Measurements from ENCODE around the gene DYRK4.

DYRK4 gene

DNA sequence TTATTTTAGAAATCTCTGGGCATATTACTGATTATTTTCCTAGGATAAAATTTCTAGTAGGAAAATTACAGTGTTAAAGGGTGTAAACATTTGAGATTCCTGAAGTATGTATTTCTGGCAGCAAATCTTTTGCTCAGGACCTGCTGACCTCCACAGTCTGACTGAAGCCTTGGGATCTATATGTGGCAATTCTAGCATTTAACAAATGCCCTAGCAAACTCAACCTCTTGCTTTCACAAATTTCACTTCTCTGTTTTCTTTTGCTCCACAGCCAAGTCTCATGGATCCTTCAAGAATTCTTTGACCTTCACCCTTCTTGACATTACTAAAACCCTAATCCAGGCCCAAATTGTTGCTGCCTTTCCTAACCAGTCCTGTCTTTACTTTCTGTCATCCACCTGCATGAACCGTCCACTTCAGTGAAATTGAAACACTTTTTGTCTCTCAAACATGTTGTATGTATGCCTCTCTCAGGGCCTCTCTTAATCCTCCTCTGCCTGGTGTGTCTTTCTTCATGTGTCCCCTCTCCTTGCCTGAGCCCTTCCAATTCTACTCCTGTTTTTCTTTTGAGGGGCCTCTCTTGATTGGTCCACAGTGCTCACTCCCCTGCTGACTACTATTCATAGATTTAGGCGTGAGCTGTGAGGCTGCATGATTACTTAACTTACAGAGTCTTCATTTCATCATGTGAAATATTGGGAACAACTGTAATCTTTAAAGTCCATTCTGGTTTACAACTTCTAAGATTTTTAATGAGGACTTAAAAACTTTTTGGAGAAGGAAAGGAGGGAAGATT lies 5.1 kb upstream of the DYRK4 start:
- Histone ChIP-seq H4K91ac (ENCODE audit: low read depth, low read length) (no peak overlapping the region), H2BK120ac (ENCODE audit: insufficient read depth, low read length, poor library complexity) (no peak overlapping the region), H4K12ac (ENCODE audit: low read depth, low read length) (no peak overlapping the region), H3K14ac (ENCODE audit: low read length) (no peak overlapping the region), H2BK5ac (ENCODE audit: low read depth, low read length, poor library complexity) (no peak overlapping the region), H3K4me2 (ENCODE audit: low read length) (no peak overlapping the region), H3K27me3 (ENCODE audit: insufficient read depth, low read length) (no peaks in the 10 kb centered on the region), H3K36me3 (ENCODE audit: control insufficient read depth in 1 of 2, insufficient read depth in 2 of 2, low read length in 2 of 2) (peaks cover 2 to 11% of the 10 kb centered on the region in 2 experiments), H2AFZ (ENCODE audit: insufficient read depth, low read length, poor library complexity) (no peak overlapping the region), H3K9ac (ENCODE audit: low read length) (no peak overlapping the region), H3K18ac (ENCODE audit: low read length) (no peak overlapping the region), H3K23ac (ENCODE audit: low read length) (no peak overlapping the region), H2AK5ac (ENCODE audit: low read length) (no peak overlapping the region), H2BK12ac (ENCODE audit: low read length) (no peak overlapping the region), H3K79me1 (ENCODE audit: low read length) (no peaks in the 10 kb centered on the region), H4K8ac (ENCODE audit: low read depth, low read length) (no peak overlapping the region), H3K27ac (ENCODE audit: low read depth, low read length) (no peak overlapping the region), H3K4ac (ENCODE audit: low read depth, low read length) (no peak overlapping the region), H3K79me2 (ENCODE audit: control insufficient read depth, insufficient read depth, low read length, poor library complexity) (no peaks in the 10 kb centered on the region), H3K4me3 (ENCODE audit: low read depth, low read length) (no peak overlapping the region), H3K9me3 (ENCODE audit: insufficient read depth, low read depth, low read length) (no peaks in the 10 kb centered on the region), H3K4me1 (ENCODE audit: control insufficient read depth in 1 of 2, insufficient read depth in 2 of 2, low read length in 2 of 2) (peaks cover 0 to 3% of the 10 kb centered on the region in 2 experiments)
- peak in 1 of 2 donors; percentile 6 for DNase-seq
- no CpG with 5 or more reads among the region's 2 CpGs for WGBS (ENCODE audit: extremely low coverage, insufficient coverage, insufficient read length)

GRCh38 chr12:4557586-4557985 lies 4.4 kb upstream of the DYRK4 start:
- Histone ChIP-seq H3K36me3 (ENCODE audit: control insufficient read depth in 1 of 2, insufficient read depth in 2 of 2, low read length in 2 of 2) (peaks cover 2 to 10% of the 10 kb centered on the region in 2 experiments), H2BK120ac (ENCODE audit: insufficient read depth, low read length, poor library complexity) (no peak overlapping the region), H2AK5ac (ENCODE audit: low read length) (no peak overlapping the region), H3K18ac (ENCODE audit: low read length) (no peak overlapping the region), H4K91ac (ENCODE audit: low read depth, low read length) (no peak overlapping the region), H3K14ac (ENCODE audit: low read length) (no peak overlapping the region), H4K12ac (ENCODE audit: low read depth, low read length) (no peak overlapping the region), H3K79me2 (ENCODE audit: control insufficient read depth, insufficient read depth, low read length, poor library complexity) (no peaks in the 10 kb centered on the region), H3K9me3 (ENCODE audit: insufficient read depth, low read depth, low read length) (no peaks in the 10 kb centered on the region), H3K27me3 (ENCODE audit: insufficient read depth, low read length) (no peaks in the 10 kb centered on the region), H3K4me2 (ENCODE audit: low read length) (no peak overlapping the region), H3K4me3 (ENCODE audit: low read depth, low read length) (no peak overlapping the region), H4K8ac (ENCODE audit: low read depth, low read length) (no peak overlapping the region), H3K4ac (ENCODE audit: low read depth, low read length) (no peak overlapping the region), H3K23ac (ENCODE audit: low read length) (no peak overlapping the region), H2AFZ (ENCODE audit: insufficient read depth, low read length, poor library complexity) (no peak overlapping the region), H2BK5ac (ENCODE audit: low read depth, low read length, poor library complexity) (no peak overlapping the region), H3K4me1 (ENCODE audit: control insufficient read depth in 1 of 2, insufficient read depth in 2 of 2, low read length in 2 of 2) (peaks cover 0 to 4% of the 10 kb centered on the region in 2 experiments), H3K9ac (ENCODE audit: low read length) (no peak overlapping the region), H2BK12ac (ENCODE audit: low read length) (no peak overlapping the region), H3K79me1 (ENCODE audit: low read length) (no peaks in the 10 kb centered on the region), H3K27ac (ENCODE audit: low read depth, low read length) (no peak overlapping the region)
- no CpG with 5 or more reads among the region's 5 CpGs for WGBS (ENCODE audit: extremely low coverage, insufficient coverage, insufficient read length)
- no peak for DNase-seq

GRCh38 chr12:4558171-4558570 lies 3.8 kb upstream of the DYRK4 start:
- H3K4me2 ChIP-seq (ENCODE audit: low read length) = no peak overlapping the region
- no peak for DNase-seq
- peaks cover 2 to 9% of the 10 kb centered on the region in 2 experiments for H3K36me3 ChIP-seq (ENCODE audit: control insufficient read depth in 1 of 2, insufficient read depth in 2 of 2, low read length in 2 of 2)
- H4K91ac ChIP-seq (ENCODE audit: low read depth, low read length) = no peak overlapping the region
- H3K4me1 ChIP-seq (ENCODE audit: control insufficient read depth in 1 of 2, insufficient read depth in 2 of 2, low read length in 2 of 2) = peaks cover 0 to 4% of the 10 kb centered on the region in 2 experiments
- H3K9ac ChIP-seq (ENCODE audit: low read length) = no peak overlapping the region
- H2BK5ac ChIP-seq (ENCODE audit: low read depth, low read length, poor library complexity) = no peak overlapping the region
- no peak overlapping the region for H3K27ac ChIP-seq (ENCODE audit: low read depth, low read length)
- H3K79me2 ChIP-seq (ENCODE audit: control insufficient read depth, insufficient read depth, low read length, poor library complexity) = no peaks in the 10 kb centered on the region
- H3K9me3 ChIP-seq (ENCODE audit: insufficient read depth, low read depth, low read length) = no peaks in the 10 kb centered on the region
- no peak overlapping the region for H2BK12ac ChIP-seq (ENCODE audit: low read length)
- H2AFZ ChIP-seq (ENCODE audit: insufficient read depth, low read length, poor library complexity) = no peak overlapping the region
- no CpG with 5 or more reads among the region's 2 CpGs for WGBS (ENCODE audit: extremely low coverage, insufficient coverage, insufficient read length)
- H3K14ac ChIP-seq (ENCODE audit: low read length) = no peak overlapping the region
- no peak overlapping the region for H4K12ac ChIP-seq (ENCODE audit: low read depth, low read length)
- no peak overlapping the region for H2BK120ac ChIP-seq (ENCODE audit: insufficient read depth, low read length, poor library complexity)
- no peak overlapping the region for H3K18ac ChIP-seq (ENCODE audit: low read length)
- H3K4ac ChIP-seq (ENCODE audit: low read depth, low read length) = no peak overlapping the region
- no peak overlapping the region for H2AK5ac ChIP-seq (ENCODE audit: low read length)
- no peak overlapping the region for H3K23ac ChIP-seq (ENCODE audit: low read length)
- H4K8ac ChIP-seq (ENCODE audit: low read depth, low read length) = no peak overlapping the region
- no peak overlapping the region for H3K4me3 ChIP-seq (ENCODE audit: low read depth, low read length)
- H3K27me3 ChIP-seq (ENCODE audit: insufficient read depth, low read length) = no peaks in the 10 kb centered on the region
- no peaks in the 10 kb centered on the region for H3K79me1 ChIP-seq (ENCODE audit: low read length)

DNA sequence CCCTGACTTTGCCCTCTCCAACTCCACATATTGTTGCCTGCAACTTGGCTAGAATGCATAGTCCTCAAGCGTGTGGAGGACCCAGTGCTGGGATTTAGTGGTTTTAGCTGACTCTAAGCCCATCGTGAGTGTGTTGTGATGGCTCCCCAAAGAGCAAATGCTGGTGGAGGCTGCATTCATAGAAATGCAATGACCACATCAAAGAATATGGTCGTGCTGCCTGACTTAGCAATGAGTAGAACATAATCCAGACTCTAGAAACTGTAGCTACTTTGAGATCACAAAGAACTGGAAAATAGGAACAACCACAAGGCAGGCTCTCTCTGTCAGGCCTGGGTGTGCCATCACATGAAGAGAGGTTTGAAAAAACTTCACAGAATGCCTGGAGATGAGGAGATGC lies 1.3 kb downstream of the DYRK4 start:
- no peaks in the 10 kb centered on the region for H3K79me2 ChIP-seq (ENCODE audit: control insufficient read depth, insufficient read depth, low read length, poor library complexity)
- no peak overlapping the region for H2AFZ ChIP-seq (ENCODE audit: insufficient read depth, low read length, poor library complexity)
- no peak overlapping the region for H3K9ac ChIP-seq (ENCODE audit: low read length)
- no CpG with 5 or more reads among the region's 3 CpGs for WGBS (ENCODE audit: extremely low coverage, insufficient coverage, insufficient read length)
- no peak overlapping the region for H2BK12ac ChIP-seq (ENCODE audit: low read length)
- H4K91ac ChIP-seq (ENCODE audit: low read depth, low read length) = no peak overlapping the region
- no peak overlapping the region for H4K8ac ChIP-seq (ENCODE audit: low read depth, low read length)
- no peak overlapping the region for H4K12ac ChIP-seq (ENCODE audit: low read depth, low read length)
- H3K79me1 ChIP-seq (ENCODE audit: low read length) = no peaks in the 10 kb centered on the region
- no peak overlapping the region for H3K23ac ChIP-seq (ENCODE audit: low read length)
- H3K4me3 ChIP-seq (ENCODE audit: low read depth, low read length) = no peak overlapping the region
- H3K4me1 ChIP-seq (ENCODE audit: control insufficient read depth in 1 of 2, insufficient read depth in 2 of 2, low read length in 2 of 2) = peaks cover 0 to 4% of the 10 kb centered on the region in 2 experiments
- H3K27me3 ChIP-seq (ENCODE audit: insufficient read depth, low read length) = no peaks in the 10 kb centered on the region
- H3K14ac ChIP-seq (ENCODE audit: low read length) = no peak overlapping the region
- no peak overlapping the region for H2AK5ac ChIP-seq (ENCODE audit: low read length)
- H3K4ac ChIP-seq (ENCODE audit: low read depth, low read length) = no peak overlapping the region
- no peak overlapping the region for H3K27ac ChIP-seq (ENCODE audit: low read depth, low read length)
- H2BK120ac ChIP-seq (ENCODE audit: insufficient read depth, low read length, poor library complexity) = no peak overlapping the region
- H2BK5ac ChIP-seq (ENCODE audit: low read depth, low read length, poor library complexity) = no peak overlapping the region
- peaks cover 2% of the 10 kb centered on the region in 2 experiments for H3K36me3 ChIP-seq (ENCODE audit: control insufficient read depth in 1 of 2, insufficient read depth in 2 of 2, low read length in 2 of 2)
- H3K4me2 ChIP-seq (ENCODE audit: low read length) = no peak overlapping the region
- no peaks in the 10 kb centered on the region for H3K9me3 ChIP-seq (ENCODE audit: insufficient read depth, low read depth, low read length)
- DNase-seq = no peak
- no peak overlapping the region for H3K18ac ChIP-seq (ENCODE audit: low read length)
